Type B pancreatic cell (in vitro differentiated cells): Measurements from ENCODE around the gene ARL5C. TPM values are rescaled to one million over a fixed set of nuclear protein-coding genes. Genes with fewer than 3 reads are reported as not detected.
"Not testable (repeated sequence)": the region's sequence is repeated elsewhere in the genome, so short reads cannot be mapped to it uniquely, and the experiment has no call there.

ENCODE experiments used
- DNase-seq: peaks from one replicate; pipeline ENCODE4 v3.0.0; 2021; ENCODE audit warnings: mixed read lengths; ENCODE audit not compliant: unreplicated experiment; ENCODE audit errors: extremely low spot score
- H3K27ac Mint-ChIP-seq: 2 replicates; pipeline ENCODE4 v1.8.0; 2021; ENCODE audit warnings: mild to moderate bottlenecking, mixed read lengths
- H3K27me3 Mint-ChIP-seq: 2 replicates; pipeline ENCODE4 v1.8.0; 2021; ENCODE audit warnings: mixed read lengths
- H3K36me3 Mint-ChIP-seq: 2 replicates; pipeline ENCODE4 v1.8.0; 2021; ENCODE audit warnings: mixed read lengths
- H3K4me1 Mint-ChIP-seq: one replicate; pipeline ENCODE4 v1.8.0; 2021; ENCODE audit warnings: mixed read lengths; ENCODE audit not compliant: unreplicated experiment
- H3K4me3 Mint-ChIP-seq: 2 replicates; pipeline ENCODE4 v1.8.0; 2021; ENCODE audit warnings: mild to moderate bottlenecking, mixed read lengths
- H3K9me3 Mint-ChIP-seq: 2 replicates; pipeline ENCODE4 v1.8.0; 2021; ENCODE audit warnings: mixed read lengths
- total RNA-seq: library from RNA; stranded (reverse); gene quantifications from 2 replicates; pipeline ENCODE4 v1.2.1, GENCODE V29; 2021; ENCODE audit warnings: low replicate concordance
- TF ChIP-seq, protein P1 (sequence below): fragments of 200-600 bp; sonication (generic); conservative IDR thresholded peaks from 2 replicates; pipeline ENCODE4 v1.5.0; 2021; ENCODE audit warnings: antibody characterized with exemption, mild to moderate bottlenecking

ARL5C gene
- total RNA-seq, 1 donor from 2014 or later = not detected

DNA sequence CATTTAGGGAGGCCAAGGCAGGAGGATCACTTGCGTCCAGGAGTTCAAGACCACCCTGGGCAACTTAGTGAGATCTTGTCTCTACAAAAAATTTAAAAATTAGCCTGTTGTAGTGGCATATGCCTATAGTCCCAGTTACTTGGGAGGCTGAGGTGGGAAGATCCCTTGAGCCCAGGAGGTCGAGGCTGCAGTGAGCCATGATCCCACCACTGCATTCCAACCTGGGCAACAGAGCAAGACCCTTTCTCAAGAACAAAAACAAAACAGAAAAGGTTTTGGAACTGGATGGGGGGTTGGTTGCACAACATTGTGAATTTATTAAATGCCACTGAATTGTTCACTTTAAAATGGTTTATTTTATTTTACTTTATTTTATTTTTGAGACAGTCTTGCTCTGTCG lies 35.8 kb downstream of the ARL5C start:
- Mint-ChIP-seq H3K36me3 (no peaks in the 10 kb centered on the region), H3K27me3 (no peaks in the 10 kb centered on the region), H3K4me1 (no peaks in the 10 kb centered on the region), H3K4me3 (no peak overlapping the region), H3K27ac (no peak overlapping the region), H3K9me3 (no peaks in the 10 kb centered on the region)
- TF ChIP-seq, protein P1, sequence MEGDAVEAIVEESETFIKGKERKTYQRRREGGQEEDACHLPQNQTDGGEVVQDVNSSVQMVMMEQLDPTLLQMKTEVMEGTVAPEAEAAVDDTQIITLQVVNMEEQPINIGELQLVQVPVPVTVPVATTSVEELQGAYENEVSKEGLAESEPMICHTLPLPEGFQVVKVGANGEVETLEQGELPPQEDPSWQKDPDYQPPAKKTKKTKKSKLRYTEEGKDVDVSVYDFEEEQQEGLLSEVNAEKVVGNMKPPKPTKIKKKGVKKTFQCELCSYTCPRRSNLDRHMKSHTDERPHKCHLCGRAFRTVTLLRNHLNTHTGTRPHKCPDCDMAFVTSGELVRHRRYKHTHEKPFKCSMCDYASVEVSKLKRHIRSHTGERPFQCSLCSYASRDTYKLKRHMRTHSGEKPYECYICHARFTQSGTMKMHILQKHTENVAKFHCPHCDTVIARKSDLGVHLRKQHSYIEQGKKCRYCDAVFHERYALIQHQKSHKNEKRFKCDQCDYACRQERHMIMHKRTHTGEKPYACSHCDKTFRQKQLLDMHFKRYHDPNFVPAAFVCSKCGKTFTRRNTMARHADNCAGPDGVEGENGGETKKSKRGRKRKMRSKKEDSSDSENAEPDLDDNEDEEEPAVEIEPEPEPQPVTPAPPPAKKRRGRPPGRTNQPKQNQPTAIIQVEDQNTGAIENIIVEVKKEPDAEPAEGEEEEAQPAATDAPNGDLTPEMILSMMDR = no peak
- DNase-seq = no peak

DNA sequence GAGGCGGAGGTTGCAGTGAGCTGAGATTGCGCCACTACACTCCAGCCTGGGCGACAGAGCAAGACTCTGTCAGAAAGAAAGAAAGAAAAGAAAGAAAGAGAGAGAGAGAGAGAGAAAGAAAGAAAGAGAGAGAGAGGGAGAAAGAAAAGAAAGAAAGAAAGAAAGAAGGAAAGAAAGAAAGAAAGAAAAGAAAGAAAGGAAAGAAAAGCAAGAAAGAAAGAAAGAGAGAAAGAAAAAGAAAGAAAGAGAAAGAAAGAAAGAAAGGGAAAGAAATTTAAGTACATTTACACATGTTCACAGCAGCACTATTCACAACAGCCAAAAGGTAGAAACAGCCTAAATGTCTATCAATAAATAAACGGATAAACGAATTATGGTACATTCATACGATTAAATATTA lies 36.4 kb downstream of the ARL5C start:
- not testable (repeated sequence) for H3K27ac Mint-ChIP-seq, H3K4me1 Mint-ChIP-seq, H3K36me3 Mint-ChIP-seq, H3K27me3 Mint-ChIP-seq, H3K9me3 Mint-ChIP-seq, H3K4me3 Mint-ChIP-seq, DNase-seq

DNA sequence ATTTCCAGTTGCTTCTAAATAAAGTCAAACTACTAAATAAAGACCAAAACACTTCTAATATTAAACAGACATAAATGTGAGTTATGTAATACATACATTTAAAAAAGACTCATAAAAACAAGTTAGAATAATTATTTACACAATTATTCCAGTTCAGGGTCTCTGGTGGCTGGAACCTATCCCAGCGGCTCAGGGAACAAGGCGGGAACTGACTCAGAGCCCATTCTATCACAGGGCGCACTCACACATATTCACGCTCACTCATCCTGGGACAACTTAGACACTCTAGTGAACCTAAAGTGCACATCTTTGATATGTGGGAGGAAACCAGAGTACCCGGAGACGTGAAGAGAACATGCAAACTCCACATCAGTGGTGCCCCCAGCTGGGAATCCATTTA lies 39.5 kb downstream of the ARL5C start:
- TF ChIP-seq, protein P1 = no peak

DNA sequence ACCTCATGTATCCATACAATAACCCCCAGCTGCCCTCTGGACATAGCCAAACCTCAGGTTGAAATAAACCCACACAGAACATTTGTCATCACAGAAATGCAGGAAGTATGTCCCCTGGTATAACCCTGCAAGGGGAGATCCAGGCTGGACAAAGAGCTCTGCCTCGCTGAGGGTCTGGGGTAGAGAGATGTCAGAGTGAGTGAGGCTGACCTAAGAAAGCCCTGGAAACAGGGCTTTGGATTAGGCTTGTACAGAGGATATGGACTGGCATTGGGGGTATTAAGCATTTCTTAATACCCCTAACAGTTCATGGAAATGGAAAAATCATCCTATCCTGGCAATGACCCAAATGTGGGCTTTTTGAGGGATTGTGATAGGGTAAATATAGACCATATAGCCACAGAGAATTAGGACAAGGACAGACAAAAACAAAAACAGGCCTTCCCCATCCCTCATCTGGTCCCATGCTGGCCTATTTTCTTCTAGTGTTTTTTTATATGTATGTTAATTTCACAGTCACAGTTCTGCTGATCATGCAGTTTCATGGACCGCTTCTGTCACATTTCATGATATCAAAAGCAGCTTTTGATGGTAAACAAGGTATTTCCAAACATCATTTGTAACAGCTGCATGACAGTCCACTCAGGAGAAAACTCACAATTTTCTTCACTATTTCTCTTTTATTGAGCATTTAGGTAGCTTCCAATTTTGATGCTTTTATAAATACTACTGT lies 40.7 kb downstream of the ARL5C start:
- Mint-ChIP-seq H3K27me3 (no peaks in the 10 kb centered on the region), H3K4me3 (no peak overlapping the region), H3K4me1 (no peaks in the 10 kb centered on the region), H3K36me3 (no peaks in the 10 kb centered on the region), H3K9me3 (no peaks in the 10 kb centered on the region), H3K27ac (no peak overlapping the region)
- DNase-seq = no peak
- TF ChIP-seq, protein P1 = no peak

More for the DNA sequence above, 39.5 kb downstream of the ARL5C start:
- Mint-ChIP-seq H3K9me3 (no peaks in the 10 kb centered on the region), H3K36me3 (no peaks in the 10 kb centered on the region), H3K4me1 (no peaks in the 10 kb centered on the region), H3K27me3 (no peaks in the 10 kb centered on the region), H3K27ac (no peak overlapping the region), H3K4me3 (no peak overlapping the region)
- no peak for DNase-seq

DNA sequence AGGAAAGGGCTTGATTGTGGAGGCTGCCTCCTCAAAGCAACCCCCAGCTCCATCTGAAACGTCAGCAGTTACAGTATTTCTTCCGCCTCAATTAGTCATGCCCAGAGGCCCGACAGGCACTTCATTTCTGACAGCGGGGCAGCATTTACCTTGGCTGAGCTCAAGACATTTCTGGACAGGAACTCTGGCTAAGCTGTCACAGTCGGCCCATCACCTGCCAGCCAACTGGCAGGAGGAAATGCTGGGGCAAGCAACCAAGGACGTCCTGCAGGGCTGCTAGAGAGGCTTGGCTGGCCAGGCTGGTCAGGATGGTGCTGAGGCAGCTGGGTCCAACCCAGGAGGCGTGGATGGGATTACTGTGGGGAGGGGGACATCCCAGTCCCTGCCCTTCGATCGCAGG lies 42.3 kb downstream of the ARL5C start:
- Mint-ChIP-seq H3K36me3 (no peaks in the 10 kb centered on the region), H3K9me3 (no peaks in the 10 kb centered on the region), H3K4me1 (no peaks in the 10 kb centered on the region), H3K4me3 (no peak overlapping the region), H3K27ac (no peak overlapping the region), H3K27me3 (no peaks in the 10 kb centered on the region)
- TF ChIP-seq, protein P1 = no peak
- no peak for DNase-seq

DNA sequence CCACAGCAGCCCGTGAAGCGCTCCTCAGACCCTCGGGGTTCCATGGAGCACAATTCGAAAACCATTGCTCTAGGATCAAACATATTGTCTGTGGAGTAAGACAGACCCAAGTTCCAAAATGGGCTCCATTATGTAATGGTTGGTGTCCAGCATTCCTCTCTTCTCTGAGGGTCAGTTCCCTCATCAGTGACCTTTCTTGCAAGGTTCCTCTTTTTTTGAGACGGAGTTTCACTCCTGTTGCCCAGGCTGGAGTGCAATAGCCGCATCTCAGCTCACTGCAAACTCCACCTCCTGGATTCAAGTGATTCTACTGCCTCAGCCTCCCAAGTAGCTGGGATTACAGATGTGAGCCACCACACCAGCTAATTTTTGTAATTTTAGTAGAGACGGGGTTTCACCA lies 43.0 kb downstream of the ARL5C start:
- H3K27me3 Mint-ChIP-seq = no peaks in the 10 kb centered on the region
- H3K27ac Mint-ChIP-seq = no peak overlapping the region
- no peak overlapping the region for H3K4me3 Mint-ChIP-seq
- no peaks in the 10 kb centered on the region for H3K36me3 Mint-ChIP-seq
- H3K4me1 Mint-ChIP-seq = no peaks in the 10 kb centered on the region
- TF ChIP-seq, protein P1 = no peak
- no peaks in the 10 kb centered on the region for H3K9me3 Mint-ChIP-seq
- no peak for DNase-seq

DNA sequence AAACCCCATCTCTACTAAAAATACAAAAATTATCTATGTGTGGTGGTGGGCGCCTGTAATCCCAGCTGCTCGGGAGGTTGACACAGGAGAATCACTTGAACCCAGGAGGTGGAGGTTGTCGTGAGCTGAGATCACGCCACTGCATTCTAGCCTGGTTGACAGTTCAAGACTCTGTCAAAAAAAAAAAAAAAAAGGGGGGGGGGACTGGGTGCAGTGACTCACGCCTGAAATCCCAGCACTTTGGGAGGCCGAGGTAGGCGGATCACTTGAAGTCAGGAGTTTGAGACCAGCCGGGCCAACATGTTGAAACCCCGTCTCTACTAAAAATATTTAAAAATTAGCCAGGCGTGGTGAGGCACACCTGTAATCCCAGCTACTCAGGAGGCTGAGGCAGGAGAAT lies 44.0 kb downstream of the ARL5C start:
- not testable (repeated sequence) for H3K4me1 Mint-ChIP-seq, H3K9me3 Mint-ChIP-seq, H3K27me3 Mint-ChIP-seq, H3K27ac Mint-ChIP-seq, H3K36me3 Mint-ChIP-seq, H3K4me3 Mint-ChIP-seq, DNase-seq
